ENCODE measurements around the gene C22orf15.

C22orf15 gene

DNA sequence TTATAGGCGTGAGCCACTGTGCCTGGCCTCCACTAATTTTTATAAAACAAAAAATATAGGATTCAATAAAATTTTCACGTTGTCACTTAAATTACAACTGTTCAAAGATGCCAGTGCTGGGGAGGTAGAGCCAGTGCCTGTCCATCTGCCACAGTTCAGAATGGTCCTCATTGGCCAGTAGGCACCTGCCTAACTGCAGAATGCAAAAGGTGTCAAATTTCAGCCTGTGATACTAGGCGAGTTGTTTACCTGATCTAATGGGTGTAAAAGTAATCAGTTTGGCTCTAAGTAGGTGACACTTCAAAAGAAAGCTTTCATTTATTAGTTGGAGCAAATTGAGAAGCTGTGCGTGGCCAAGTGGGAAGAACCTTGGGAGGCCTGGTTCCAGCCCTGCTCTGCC is 26.3 kb downstream of the C22orf15 start:
- Histone ChIP-seq H3K27ac (no peak overlapping the region), H3K9ac (no peak overlapping the region), H3K36me3 (ENCODE audit: control insufficient read depth, insufficient read depth, low read length) (no peaks in the 10 kb centered on the region), H3K9me3 (ENCODE audit: control insufficient read depth, low read length) (no peaks in the 10 kb centered on the region), H3K4me1 (peaks cover 3% of the 10 kb centered on the region), H3K79me2 (peaks cover 15% of the 10 kb centered on the region), H2AFZ (no peak overlapping the region), H3K27me3 (ENCODE audit: control insufficient read depth, insufficient read depth, low read length) (no peaks in the 10 kb centered on the region), H3K4me2 (ENCODE audit: low read length) (no peak overlapping the region), H3K4me3 (ENCODE audit: low read depth, low read length) (no peak overlapping the region)
- TF ChIP-seq, protein P1, sequence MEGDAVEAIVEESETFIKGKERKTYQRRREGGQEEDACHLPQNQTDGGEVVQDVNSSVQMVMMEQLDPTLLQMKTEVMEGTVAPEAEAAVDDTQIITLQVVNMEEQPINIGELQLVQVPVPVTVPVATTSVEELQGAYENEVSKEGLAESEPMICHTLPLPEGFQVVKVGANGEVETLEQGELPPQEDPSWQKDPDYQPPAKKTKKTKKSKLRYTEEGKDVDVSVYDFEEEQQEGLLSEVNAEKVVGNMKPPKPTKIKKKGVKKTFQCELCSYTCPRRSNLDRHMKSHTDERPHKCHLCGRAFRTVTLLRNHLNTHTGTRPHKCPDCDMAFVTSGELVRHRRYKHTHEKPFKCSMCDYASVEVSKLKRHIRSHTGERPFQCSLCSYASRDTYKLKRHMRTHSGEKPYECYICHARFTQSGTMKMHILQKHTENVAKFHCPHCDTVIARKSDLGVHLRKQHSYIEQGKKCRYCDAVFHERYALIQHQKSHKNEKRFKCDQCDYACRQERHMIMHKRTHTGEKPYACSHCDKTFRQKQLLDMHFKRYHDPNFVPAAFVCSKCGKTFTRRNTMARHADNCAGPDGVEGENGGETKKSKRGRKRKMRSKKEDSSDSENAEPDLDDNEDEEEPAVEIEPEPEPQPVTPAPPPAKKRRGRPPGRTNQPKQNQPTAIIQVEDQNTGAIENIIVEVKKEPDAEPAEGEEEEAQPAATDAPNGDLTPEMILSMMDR (IDR thresholded peaks at IDR 0.05): no peak

DNA sequence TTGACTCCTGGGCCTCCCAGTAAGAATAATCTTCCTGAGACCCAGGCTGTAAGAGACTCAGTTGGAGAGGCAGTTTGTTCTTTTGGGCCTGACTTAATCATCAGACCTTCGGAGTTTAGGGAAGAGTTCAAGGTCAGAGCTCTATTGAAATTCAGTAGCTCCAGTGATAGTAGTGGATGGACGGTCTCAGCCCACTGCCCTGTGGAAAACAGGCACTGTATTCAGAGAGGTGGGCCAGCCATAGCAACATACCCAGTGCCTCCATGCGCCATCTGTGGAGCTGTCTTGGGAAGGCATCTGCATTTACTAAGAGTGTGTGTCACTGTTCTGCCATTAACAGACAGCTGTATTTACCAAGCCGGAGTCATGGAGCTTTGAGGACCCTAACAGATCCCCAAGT is 26.8 kb downstream of the C22orf15 start:
- no peak overlapping the region for H2AFZ ChIP-seq
- no peaks in the 10 kb centered on the region for H3K27me3 ChIP-seq (ENCODE audit: control insufficient read depth, insufficient read depth, low read length)
- no peaks in the 10 kb centered on the region for H3K9me3 ChIP-seq (ENCODE audit: control insufficient read depth, low read length)
- H3K9ac ChIP-seq: no peak overlapping the region
- H3K4me3 ChIP-seq (ENCODE audit: low read depth, low read length): no peak overlapping the region
- H3K27ac ChIP-seq: no peak overlapping the region
- TF ChIP-seq, protein P1 (IDR thresholded peaks at IDR 0.05): no peak
- no peak overlapping the region for H3K4me2 ChIP-seq (ENCODE audit: low read length)
- peaks cover 3% of the 10 kb centered on the region for H3K4me1 ChIP-seq
- no peaks in the 10 kb centered on the region for H3K36me3 ChIP-seq (ENCODE audit: control insufficient read depth, insufficient read depth, low read length)
- peaks cover 15% of the 10 kb centered on the region for H3K79me2 ChIP-seq

DNA sequence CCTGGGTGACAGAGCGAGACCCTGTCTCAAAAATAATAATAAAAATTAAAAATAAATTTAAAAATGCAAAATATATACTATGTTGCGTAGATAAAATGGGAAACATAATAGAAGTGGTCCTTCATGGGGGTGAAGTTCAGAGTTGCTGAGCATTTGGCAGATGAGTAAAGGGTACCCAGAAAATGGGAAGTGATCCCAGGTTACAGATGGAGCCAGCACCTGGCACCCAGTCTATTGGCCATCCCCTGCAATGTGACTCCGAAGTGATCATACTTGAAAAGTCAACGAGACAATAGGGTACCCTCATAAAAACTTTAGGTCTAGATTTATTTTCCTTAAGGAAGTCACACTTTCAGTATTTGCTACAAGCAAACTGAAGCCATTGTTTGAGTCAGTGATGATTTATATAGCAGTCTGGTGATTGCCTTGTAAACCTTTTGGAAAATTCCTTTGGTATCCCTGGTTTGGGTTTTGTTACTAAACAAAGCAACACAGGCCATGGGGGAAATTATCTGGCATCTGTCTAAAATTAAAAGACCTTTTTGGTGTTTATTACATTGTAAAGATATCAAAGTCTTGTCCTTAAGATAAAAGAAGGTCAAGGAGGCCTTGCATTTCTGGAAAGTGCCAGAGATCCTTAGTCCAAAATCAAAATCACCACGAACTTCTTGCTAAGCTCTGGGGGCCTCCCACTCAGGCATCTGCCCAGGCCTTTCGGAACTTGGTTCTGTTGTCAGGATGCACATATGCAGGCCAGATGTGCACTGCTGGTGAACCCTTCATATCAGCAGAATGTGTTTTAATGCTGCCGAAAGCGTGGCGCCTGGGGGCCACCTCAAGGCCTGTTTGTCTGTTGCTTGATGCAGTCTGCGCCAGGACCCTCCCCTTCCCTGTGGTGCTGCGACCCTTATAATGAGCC is 28.3 kb downstream of the C22orf15 start:
- Histone ChIP-seq H2AFZ (no peak overlapping the region), H3K36me3 (ENCODE audit: control insufficient read depth, insufficient read depth, low read length) (no peaks in the 10 kb centered on the region), H3K27me3 (ENCODE audit: control insufficient read depth, insufficient read depth, low read length) (no peaks in the 10 kb centered on the region), H3K4me2 (ENCODE audit: low read length) (no peak overlapping the region), H3K4me1 (peaks cover 3% of the 10 kb centered on the region), H3K79me2 (peaks cover 15% of the 10 kb centered on the region), H3K27ac (no peak overlapping the region), H3K9ac (no peak overlapping the region), H3K4me3 (ENCODE audit: low read depth, low read length) (no peak overlapping the region), H3K9me3 (ENCODE audit: control insufficient read depth, low read length) (no peaks in the 10 kb centered on the region)
- TF ChIP-seq, protein P1 (IDR thresholded peaks at IDR 0.05): no peak

DNA sequence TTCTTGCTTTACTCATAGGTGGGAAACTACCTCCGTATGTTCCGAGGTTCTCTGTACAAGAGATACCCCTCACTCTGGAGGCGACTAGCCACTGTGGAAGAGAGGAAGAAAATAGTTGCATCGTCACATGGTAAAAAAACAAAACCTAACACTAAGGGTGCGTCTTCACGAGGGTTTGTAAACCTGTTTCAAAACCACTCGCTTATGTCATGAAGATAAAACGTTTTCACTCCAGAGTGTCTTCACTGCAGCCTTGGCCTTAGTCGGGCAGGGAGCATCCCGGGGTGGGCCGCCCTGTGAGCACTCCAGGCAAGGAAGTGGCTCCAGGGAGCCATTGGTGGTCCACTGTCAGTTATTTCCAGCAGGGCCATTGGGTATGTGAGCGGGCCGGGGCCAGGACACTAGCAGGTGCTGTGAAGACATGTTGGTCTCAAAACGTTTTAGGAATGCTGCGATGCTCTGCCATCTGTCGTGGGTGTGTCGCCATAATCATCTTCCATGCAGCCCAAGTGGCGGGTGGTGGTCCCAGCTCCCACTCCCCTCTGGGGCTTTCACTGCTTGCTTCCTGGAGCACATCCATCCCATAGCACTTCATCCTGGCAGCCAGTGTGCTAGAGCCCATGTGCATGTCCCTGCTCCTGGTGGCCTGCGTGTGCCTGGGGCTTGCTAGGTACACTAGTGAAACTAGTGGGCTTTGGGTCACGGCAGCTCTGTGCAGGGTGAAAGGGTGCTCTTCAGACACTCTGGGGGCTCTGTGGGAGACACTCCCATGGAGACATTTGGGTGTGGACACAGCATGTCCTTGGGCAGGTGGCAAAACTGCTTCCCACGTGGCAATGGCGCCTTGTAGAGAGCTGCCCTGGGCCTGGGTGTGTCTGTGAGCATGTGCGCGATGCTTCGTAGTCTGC is 29.2 kb downstream of the C22orf15 start:
- Histone ChIP-seq H3K4me2 (ENCODE audit: low read length) (no peak overlapping the region), H3K36me3 (ENCODE audit: control insufficient read depth, insufficient read depth, low read length) (no peaks in the 10 kb centered on the region), H3K27me3 (ENCODE audit: control insufficient read depth, insufficient read depth, low read length) (no peaks in the 10 kb centered on the region), H2AFZ (no peak overlapping the region), H3K4me3 (ENCODE audit: low read depth, low read length) (no peak overlapping the region), H3K9ac (no peak overlapping the region), H3K79me2 (peaks cover 15% of the 10 kb centered on the region), H3K9me3 (ENCODE audit: control insufficient read depth, low read length) (no peaks in the 10 kb centered on the region), H3K27ac (no peak overlapping the region), H3K4me1 (peaks cover 3% of the 10 kb centered on the region)
- TF ChIP-seq, protein P1 (IDR thresholded peaks at IDR 0.05): no peak
